ENCODE results near the gene TSKS. TPM values are rescaled to one million over a fixed set of nuclear protein-coding genes. Genes with fewer than 3 reads are reported as not detected.

TSKS gene
- total and polyA plus RNA-seq, 2 of the 13 experiments (the other 11 are each of a cell fraction or from before 2014, with no cell fraction given), result 0.03 TPM; not detected in 1

DNA sequence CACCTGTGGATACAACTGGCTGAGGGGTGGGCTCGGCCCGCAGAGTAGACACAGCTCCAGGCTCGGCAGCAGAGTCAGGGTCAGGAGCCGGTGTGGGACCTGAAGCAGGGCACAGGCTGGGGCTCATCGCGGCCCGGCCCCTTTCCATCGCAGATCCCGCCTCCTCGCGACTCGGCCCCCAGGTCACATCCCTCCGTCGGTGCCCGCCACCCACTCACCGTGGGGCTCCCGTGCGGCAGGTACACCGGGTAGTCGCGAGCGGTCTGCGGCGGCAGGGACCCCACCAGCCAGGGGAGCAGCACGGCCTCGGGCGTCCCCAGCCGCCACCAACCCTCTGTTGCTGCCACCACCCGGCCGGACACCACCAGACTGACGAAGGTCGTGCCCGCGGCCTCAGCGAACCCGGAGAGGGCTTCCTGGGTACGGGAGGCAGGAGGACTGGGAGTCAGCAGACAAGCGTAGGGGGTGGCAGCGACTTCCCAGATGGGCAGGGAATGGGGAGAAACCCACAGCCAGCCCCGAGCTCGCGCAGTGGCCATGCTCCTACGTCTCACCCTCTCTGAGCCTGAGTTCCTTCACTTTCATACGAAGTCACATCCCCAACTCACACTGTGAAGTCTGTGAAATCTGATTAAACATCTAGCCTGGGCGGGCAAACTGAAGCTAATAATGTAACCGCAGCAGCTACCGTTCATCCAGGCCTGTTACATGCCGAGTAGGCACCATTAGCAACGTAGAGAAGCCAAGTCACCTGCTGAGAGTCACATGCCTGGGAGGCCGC, 46.2 kb upstream of the TSKS start (continued):
- no peak for TF ChIP-seq ZFYVE20 (CRISPR knock-in tag; IDR thresholded peaks at IDR 0.05; ENCODE audit: borderline replicate concordance, low read depth)
- TF ChIP-seq ESRRA (CRISPR knock-in tag; IDR thresholded peaks at IDR 0.05; ENCODE audit: low read depth), result no peak
- 0 out of 2 replicates have a peak, but pooled peaks have one; percentile 26 for TF ChIP-seq AKAP8 (CRISPR knock-in tag; IDR thresholded peaks at IDR 0.05)
- no peak; the same call in 1 of the 2 replicates for TF ChIP-seq MXD3 (CRISPR knock-in tag; IDR thresholded peaks at IDR 0.05)
- peak; percentile 36; the same call in 1 of the 2 replicates for TF ChIP-seq ZNF543 (CRISPR knock-in tag; IDR thresholded peaks at IDR 0.05)
- TF ChIP-seq ZNF737 (CRISPR knock-in tag; IDR thresholded peaks at IDR 0.05; ENCODE audit: borderline replicate concordance), result no peak
- TF ChIP-seq CREB3 (CRISPR knock-in tag; IDR thresholded peaks at IDR 0.05), result no peak
- no peak for TF ChIP-seq PLRG1 (conservative IDR thresholded peaks at IDR 0.05)
- no peak for TF ChIP-seq CENPX (CRISPR knock-in tag; IDR thresholded peaks at IDR 0.05)
- TF ChIP-seq THRA (CRISPR knock-in tag; IDR thresholded peaks at IDR 0.05; ENCODE audit: borderline replicate concordance), result no peak; the same call in 1 of the 2 replicates
- no peak for TF ChIP-seq REXO4 (CRISPR knock-in tag; IDR thresholded peaks at IDR 0.05; ENCODE audit: borderline replicate concordance)
- no peak for TF ChIP-seq HNRNPUL1 (IDR thresholded peaks at IDR 0.05; ENCODE audit: low read depth, low read length)
- TF ChIP-seq, protein P1, sequence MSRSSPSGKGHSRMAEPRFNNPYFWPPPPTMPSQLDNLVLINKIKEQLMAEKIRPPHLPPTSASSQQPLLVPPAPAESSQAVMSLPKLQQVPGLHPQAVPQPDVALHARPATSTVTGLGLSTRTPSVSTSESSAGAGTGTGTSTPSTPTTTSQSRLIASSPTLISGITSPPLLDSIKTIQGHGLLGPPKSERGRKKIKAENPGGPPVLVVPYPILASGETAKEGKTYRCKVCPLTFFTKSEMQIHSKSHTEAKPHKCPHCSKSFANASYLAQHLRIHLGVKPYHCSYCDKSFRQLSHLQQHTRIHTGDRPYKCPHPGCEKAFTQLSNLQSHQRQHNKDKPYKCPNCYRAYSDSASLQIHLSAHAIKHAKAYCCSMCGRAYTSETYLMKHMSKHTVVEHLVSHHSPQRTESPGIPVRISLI (CRISPR knock-in tag; IDR thresholded peaks at IDR 0.05; ENCODE audit: borderline replicate concordance), result no peak
- TF ChIP-seq STAG1 (CRISPR knock-in tag; IDR thresholded peaks at IDR 0.05), result peak; percentile 23; the same call in 1 of the 2 replicates
- no peak for TF ChIP-seq GATA4 (IDR thresholded peaks at IDR 0.05; ENCODE audit: borderline replicate concordance, low read depth)
- TF ChIP-seq, protein P2, sequence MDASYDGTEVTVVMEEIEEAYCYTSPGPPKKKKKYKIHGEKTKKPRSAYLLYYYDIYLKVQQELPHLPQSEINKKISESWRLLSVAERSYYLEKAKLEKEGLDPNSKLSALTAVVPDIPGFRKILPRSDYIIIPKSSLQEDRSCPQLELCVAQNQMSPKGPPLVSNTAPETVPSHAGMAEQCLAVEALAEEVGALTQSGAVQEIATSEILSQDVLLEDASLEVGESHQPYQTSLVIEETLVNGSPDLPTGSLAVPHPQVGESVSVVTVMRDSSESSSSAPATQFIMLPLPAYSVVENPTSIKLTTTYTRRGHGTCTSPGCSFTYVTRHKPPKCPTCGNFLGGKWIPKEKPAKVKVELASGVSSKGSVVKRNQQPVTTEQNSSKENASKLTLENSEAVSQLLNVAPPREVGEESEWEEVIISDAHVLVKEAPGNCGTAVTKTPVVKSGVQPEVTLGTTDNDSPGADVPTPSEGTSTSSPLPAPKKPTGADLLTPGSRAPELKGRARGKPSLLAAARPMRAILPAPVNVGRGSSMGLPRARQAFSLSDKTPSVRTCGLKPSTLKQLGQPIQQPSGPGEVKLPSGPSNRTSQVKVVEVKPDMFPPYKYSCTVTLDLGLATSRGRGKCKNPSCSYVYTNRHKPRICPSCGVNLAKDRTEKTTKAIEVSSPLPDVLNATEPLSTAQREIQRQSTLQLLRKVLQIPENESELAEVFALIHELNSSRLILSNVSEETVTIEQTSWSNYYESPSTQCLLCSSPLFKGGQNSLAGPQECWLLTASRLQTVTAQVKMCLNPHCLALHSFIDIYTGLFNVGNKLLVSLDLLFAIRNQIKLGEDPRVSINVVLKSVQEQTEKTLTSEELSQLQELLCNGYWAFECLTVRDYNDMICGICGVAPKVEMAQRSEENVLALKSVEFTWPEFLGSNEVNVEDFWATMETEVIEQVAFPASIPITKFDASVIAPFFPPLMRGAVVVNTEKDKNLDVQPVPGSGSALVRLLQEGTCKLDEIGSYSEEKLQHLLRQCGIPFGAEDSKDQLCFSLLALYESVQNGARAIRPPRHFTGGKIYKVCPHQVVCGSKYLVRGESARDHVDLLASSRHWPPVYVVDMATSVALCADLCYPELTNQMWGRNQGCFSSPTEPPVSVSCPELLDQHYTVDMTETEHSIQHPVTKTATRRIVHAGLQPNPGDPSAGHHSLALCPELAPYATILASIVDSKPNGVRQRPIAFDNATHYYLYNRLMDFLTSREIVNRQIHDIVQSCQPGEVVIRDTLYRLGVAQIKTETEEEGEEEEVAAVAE (CRISPR knock-in tag; IDR thresholded peaks at IDR 0.05; ENCODE audit: borderline replicate concordance), result no peak
- no peak for TF ChIP-seq ZNF672 (CRISPR knock-in tag; IDR thresholded peaks at IDR 0.05)
- TF ChIP-seq RBM39 (IDR thresholded peaks at IDR 0.05; ENCODE audit: low read depth, low read length, poor library complexity, severe bottlenecking), result no peak
- 0 out of 2 replicates have a peak, but pooled peaks have one; percentile 51 for TF ChIP-seq KAT7 (CRISPR knock-in tag; IDR thresholded peaks at IDR 0.05; ENCODE audit: borderline replicate concordance)
- 0 out of 2 replicates have a peak, but pooled peaks have one; percentile 35 for TF ChIP-seq CHCHD3 (CRISPR knock-in tag; IDR thresholded peaks at IDR 0.05)
- no peak for TF ChIP-seq ZBTB20 (CRISPR knock-in tag; IDR thresholded peaks at IDR 0.05; ENCODE audit: borderline replicate concordance, low read depth)
